Mesothelial cell of epicardium (in vitro differentiated cells): Measurements from ENCODE around the gene HUS1. TPM values are rescaled to one million over a fixed set of nuclear protein-coding genes. Genes with fewer than 3 reads are reported as not detected.

Source experiments
- DNase-seq, 2 experiments: peaks; one replicate each; pipeline ENCODE4 v3.0.0; 2021; ENCODE audit warnings: low spot score in 2 of 2; ENCODE audit not compliant: unreplicated experiment in 2 of 2
- H3K27ac Mint-ChIP-seq: 2 replicates; pipeline ENCODE4 v1.8.0; 2021; ENCODE audit warnings: mixed read lengths
- H3K27me3 Mint-ChIP-seq: 2 replicates; pipeline ENCODE4 v1.8.0; 2021; ENCODE audit warnings: low read depth, mixed read lengths
- H3K36me3 Mint-ChIP-seq: 2 replicates; pipeline ENCODE4 v1.8.0; 2021; ENCODE audit warnings: mixed read lengths
- H3K4me1 Mint-ChIP-seq: 2 replicates; pipeline ENCODE4 v1.8.0; 2021; ENCODE audit warnings: mixed read lengths
- H3K4me3 Mint-ChIP-seq: 2 replicates; pipeline ENCODE4 v1.8.0; 2021; ENCODE audit warnings: mild to moderate bottlenecking, moderate library complexity, mixed read lengths
- H3K9me3 Mint-ChIP-seq: 2 replicates; pipeline ENCODE4 v1.8.0; 2021; ENCODE audit warnings: mixed read lengths
- total RNA-seq: library from RNA; stranded (reverse); gene quantifications from 3 replicates; pipeline ENCODE4 v1.2.1, GENCODE V29; 2021
- TF ChIP-seq, protein P1 (sequence below): fragments of 200-600 bp; sonication (generic); IDR thresholded peaks from one replicate; pipeline ENCODE4 v1.5.0; 2021; ENCODE audit warnings: antibody characterized with exemption; ENCODE audit not compliant: unreplicated experiment

Gene HUS1
- total RNA-seq, 1 donor from 2014 or later, result 39.7 TPM

- Mint-ChIP-seq H3K27ac (no peak overlapping the region), H3K36me3 (no peaks in the 10 kb centered on the region), H3K4me1 (peaks cover 8% of the 10 kb centered on the region), H3K9me3 (no peaks in the 10 kb centered on the region), H3K4me3 (no peak overlapping the region), H3K27me3 (peaks cover 2% of the 10 kb centered on the region)
- TF ChIP-seq, protein P1, sequence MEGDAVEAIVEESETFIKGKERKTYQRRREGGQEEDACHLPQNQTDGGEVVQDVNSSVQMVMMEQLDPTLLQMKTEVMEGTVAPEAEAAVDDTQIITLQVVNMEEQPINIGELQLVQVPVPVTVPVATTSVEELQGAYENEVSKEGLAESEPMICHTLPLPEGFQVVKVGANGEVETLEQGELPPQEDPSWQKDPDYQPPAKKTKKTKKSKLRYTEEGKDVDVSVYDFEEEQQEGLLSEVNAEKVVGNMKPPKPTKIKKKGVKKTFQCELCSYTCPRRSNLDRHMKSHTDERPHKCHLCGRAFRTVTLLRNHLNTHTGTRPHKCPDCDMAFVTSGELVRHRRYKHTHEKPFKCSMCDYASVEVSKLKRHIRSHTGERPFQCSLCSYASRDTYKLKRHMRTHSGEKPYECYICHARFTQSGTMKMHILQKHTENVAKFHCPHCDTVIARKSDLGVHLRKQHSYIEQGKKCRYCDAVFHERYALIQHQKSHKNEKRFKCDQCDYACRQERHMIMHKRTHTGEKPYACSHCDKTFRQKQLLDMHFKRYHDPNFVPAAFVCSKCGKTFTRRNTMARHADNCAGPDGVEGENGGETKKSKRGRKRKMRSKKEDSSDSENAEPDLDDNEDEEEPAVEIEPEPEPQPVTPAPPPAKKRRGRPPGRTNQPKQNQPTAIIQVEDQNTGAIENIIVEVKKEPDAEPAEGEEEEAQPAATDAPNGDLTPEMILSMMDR, result no peak
- no peak for DNase-seq
Measured at GRCh38 chr7:47942132-47942531, 37.3 kb downstream of the HUS1 start.

DNA sequence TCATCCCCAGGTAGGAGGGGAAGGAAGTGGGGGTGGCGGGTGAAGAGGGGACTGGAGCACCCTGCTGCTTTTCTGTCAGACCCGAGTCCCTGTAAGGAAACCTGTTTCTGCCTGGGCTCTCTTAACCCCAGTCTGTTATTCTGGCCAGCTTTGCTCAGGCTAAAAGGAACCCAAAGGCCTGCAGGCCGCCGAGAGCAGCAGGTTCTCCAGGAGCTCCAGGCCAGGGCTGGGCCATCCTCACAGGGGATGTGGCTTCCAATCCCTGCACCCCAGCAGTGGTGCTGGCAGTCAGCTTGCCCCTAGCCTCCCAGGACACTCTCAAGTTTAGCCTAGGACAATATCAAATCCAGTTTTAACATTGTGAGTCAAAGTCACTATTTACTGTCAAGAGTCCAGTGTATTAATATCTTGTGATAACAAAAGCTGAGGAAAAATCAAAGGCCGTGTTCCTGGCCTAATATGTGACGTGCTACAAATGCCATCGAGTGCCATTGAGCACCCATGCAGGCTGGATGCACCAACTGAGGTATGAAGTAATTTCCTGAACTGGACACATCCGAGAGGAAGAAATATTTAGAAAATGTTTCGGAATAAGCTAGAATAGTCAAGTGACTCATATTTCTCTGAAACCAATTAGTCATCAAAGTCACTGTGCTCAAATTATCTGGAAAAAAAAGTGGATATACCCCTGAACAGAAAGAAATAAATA lies 38.1 kb downstream of the HUS1 start:
- Mint-ChIP-seq H3K4me3 (no peak overlapping the region), H3K9me3 (no peaks in the 10 kb centered on the region), H3K36me3 (no peaks in the 10 kb centered on the region), H3K27ac (no peak overlapping the region), H3K4me1 (peaks cover 4% of the 10 kb centered on the region), H3K27me3 (peaks cover 2% of the 10 kb centered on the region)
- no peak for DNase-seq
- TF ChIP-seq, protein P1, result no peak

DNA sequence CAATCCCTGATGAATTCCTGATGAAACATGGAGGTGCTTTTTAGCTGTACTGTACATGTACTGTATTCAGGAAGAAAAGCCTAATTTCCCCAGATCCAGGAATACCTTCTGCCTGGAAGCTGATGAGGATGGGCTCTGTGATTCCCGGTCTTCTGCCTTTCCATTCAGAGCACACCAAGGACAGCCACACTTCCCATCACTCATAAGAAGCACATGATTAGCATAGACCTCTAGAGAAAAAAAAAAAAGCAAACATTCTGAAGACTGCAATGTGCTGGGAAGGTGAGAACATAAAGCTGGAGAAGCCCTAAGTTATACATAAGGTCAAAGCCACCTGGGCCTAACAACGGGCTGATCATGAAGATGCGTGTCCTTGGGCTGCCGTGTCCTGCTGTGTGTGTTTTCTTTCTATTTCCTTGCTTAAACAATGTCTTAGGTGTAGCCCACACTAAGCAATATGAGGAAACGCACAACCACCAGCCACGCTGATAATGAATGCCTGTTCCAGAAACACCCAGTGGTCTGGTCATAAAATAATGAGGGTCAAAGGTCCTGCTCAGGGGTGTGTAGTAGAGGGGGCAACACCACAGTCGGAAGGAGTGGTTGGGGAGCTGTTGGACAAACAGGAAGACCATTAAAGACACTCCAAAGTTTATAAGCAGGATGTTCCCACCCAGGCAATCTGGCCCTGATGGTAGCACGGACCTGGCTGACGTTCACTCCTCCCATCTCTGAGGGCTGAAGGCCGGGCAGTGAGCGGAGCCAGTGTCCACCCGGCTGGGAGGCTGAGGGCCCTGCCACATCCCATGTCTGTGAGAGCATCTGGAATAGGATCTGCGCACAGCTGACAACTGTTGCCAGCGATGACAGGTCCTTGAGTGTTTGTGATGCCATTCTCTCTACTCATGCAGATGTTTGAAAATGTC lies 39.1 kb downstream of the HUS1 start:
- peaks cover 3% of the 10 kb centered on the region for H3K4me1 Mint-ChIP-seq
- DNase-seq, result no peak
- H3K27ac Mint-ChIP-seq, result no peak overlapping the region
- TF ChIP-seq, protein P1, result no peak
- no peaks in the 10 kb centered on the region for H3K36me3 Mint-ChIP-seq
- H3K27me3 Mint-ChIP-seq, result peaks cover 2% of the 10 kb centered on the region
- H3K9me3 Mint-ChIP-seq, result no peaks in the 10 kb centered on the region
- no peak overlapping the region for H3K4me3 Mint-ChIP-seq

DNA sequence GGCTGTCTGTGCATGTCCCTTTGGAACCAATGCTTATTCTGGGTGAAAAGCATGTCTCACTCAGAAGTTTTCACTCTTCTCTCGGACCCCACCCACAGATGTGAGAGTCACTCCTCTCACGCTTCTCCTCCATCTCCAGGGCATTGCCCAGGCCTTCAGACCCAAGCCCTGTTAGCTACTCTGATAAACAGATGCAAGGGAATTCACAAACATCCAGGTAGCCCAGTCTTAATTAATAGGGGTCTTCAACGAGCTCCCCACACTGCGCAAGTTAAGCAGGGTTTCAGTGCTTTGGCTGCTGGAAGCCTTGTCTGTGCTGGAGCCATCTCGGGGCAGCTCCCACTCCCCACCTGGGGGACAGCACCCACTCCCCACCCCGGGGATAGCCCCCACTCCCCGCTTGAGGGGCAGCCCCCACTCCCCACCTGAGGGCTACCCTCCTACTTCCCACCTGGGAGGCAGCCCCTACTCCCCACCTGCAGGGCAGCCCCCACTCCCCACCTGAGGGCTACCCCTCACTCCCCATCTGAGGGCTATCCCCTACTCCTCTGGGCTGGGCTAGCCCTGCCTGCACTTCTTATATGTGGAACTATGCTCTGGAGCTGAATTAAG lies 39.9 kb downstream of the HUS1 start:
- Mint-ChIP-seq H3K36me3 (no peaks in the 10 kb centered on the region), H3K27ac (no peak overlapping the region), H3K9me3 (no peaks in the 10 kb centered on the region), H3K27me3 (peaks cover 2% of the 10 kb centered on the region), H3K4me1 (peaks cover 3% of the 10 kb centered on the region), H3K4me3 (no peak overlapping the region)
- TF ChIP-seq, protein P1, result no peak
- no peak for DNase-seq

- no peak overlapping the region for H3K4me3 Mint-ChIP-seq
- TF ChIP-seq, protein P1, result no peak
- no peaks in the 10 kb centered on the region for H3K9me3 Mint-ChIP-seq
- DNase-seq, result no peak
- no peak overlapping the region for H3K27ac Mint-ChIP-seq
- H3K36me3 Mint-ChIP-seq, result no peaks in the 10 kb centered on the region
- peaks cover 3% of the 10 kb centered on the region for H3K4me1 Mint-ChIP-seq
- no peaks in the 10 kb centered on the region for H3K27me3 Mint-ChIP-seq
Measured at GRCh38 chr7:47938574-47939165, 40.7 kb downstream of the HUS1 start.
